Measurements from ENCODE around the gene EGLN3.

The EGLN3 gene

DNA sequence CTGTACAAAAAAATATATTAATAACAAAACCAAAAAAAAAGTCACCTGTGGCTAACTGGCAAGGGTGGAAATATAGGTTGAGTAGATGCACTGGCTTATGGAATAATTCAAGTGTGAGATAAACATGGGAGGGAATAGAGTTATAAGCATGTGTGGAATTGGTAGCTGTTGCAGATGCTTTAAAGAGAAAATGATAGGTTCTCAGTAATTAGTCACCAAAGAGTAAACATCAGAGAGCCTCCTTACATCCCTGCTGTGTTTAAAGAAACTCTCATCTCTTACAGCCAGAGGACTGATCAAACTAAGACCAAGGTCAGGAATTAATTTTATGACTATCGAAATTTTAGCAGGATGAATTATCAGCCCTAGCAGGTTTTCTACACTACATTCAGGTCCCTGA is 70.5 kb downstream of the EGLN3 start:
- in situ Hi-C loops (cut with MboI; ENCODE audit: low sequenced_read_pairs) = no loop called here

DNA sequence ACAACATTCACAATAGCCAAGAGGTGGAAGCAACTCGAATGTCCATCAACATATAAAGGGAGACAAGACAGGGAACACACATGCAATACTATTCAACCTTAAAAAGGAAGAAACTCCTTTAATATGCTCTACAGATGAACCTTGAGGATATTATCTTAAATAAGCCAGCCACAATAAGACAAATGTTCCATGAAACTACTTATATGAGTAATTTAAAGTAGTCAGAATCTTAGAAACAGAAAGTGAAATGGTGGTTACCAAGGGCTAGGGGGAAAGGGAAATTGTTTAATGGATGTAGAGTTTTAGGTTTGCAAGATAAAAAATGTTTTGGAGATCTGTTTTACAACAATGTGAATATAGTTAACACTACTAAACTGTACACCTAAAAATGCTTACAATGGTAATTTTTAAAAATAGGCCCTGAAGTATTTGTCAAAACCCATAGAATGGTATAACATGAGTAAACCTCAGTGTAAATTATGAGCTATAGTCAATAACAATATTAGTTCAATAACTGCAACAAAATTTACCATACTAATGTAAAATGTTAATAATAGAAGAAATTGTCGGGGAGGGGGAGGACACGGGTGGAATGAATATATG is 71.1 kb downstream of the EGLN3 start:
- in situ Hi-C loops (cut with MboI; ENCODE audit: low sequenced_read_pairs) = no loop called here

DNA sequence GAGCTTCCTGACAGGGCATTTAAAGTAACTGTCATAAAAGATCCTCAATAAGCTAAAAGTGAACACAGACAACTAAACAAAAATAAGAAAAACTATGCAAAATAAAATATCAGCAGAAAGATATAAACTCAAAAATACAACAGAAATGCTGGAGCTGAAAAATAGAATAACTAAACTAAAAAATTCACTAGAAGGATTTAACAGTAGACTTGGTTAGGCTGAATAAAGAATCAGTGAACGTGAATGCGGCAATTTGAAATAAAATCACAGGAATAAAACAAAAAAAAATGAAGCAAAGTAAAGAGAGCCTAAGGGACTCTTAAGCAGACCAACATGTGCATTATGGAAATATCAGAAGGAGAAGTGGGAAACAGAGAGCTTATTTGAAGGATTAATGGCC is 74.6 kb downstream of the EGLN3 start:
- in situ Hi-C loops (cut with MboI; ENCODE audit: low sequenced_read_pairs) = no loop called here
